Adrenal gland (tissue), 12 donors: ENCODE results near the gene CCNA2. TPM values are rescaled to one million over a fixed set of nuclear protein-coding genes. Genes with fewer than 3 reads are reported as not detected.

Experiments
- DNase-seq, 7 donors: peaks; one replicate each; pipeline ENCODE4 v3.0.0-alpha.2; 2019 to 2020
- H3K27ac ChIP-seq, 5 donors: fragments of 200-600 bp; sonication (generic) in 4 of 5; 1 replicate in 3 of 5; 2 replicates in 2 of 5; pipeline versions ENCODE4 v1.5.1 to v1.8.0; 2016 to 2020; ENCODE audit warnings: mild to moderate bottlenecking in 1 of 5
- H3K27me3 ChIP-seq: fragments of 200-600 bp; 2 replicates; pipeline ENCODE4 v1.8.0; 2021
- H3K36me3 ChIP-seq, 2 donors: fragments of 200-600 bp; replicated peaks in 1 of 2; 1 replicate in 1 of 2; 2 replicates in 1 of 2; pipeline versions ENCODE4 v1.5.1 to v1.8.0; 2018 to 2022
- H3K4me1 ChIP-seq, 2 donors: fragments of 200-600 bp; replicated peaks in 1 of 2; 1 replicate in 1 of 2; 2 replicates in 1 of 2; pipeline versions ENCODE4 v1.5.1 to v1.8.0; 2018 to 2021
- H3K4me3 ChIP-seq, 4 donors: fragments of 200-600 bp; sonication (generic) in 3 of 4; one replicate each; pipeline ENCODE4 v1.5.1; 2016 to 2018
- H3K9me3 ChIP-seq, 3 donors: fragments of 200-600 bp; sonication (generic) in 1 of 3; replicated peaks in 1 of 3; 1 replicate in 2 of 3; 2 replicates in 1 of 3; pipeline versions ENCODE4 v1.5.1 to v1.8.0; 2016 to 2021
- CTCF ChIP-seq, 6 experiments: fragments of 450-650 bp in 4 of 6; fragments of 200-600 bp in 2 of 6; sonication (generic) in 1 of 6; IDR thresholded peaks; 1 replicate in 5 of 6; 2 replicates in 1 of 6; pipeline versions ENCODE4 v1.5.1 to v1.8.0; 2016 to 2021; ENCODE audit warnings: antibody characterized with exemption in 6 of 6, mild to moderate bottlenecking in 2 of 6, moderate library complexity in 1 of 6
- POLR2A ChIP-seq, 2 donors: fragments of 450-650 bp; IDR thresholded peaks; one replicate each; pipeline ENCODE4 v1.6.1; 2017; ENCODE audit warnings: antibody characterized with exemption in 2 of 2, mild to moderate bottlenecking in 2 of 2, moderate library complexity in 1 of 2
- WGBS, 4 donors: extraction: QIAGEN DNeasy Blood & Tissue Kit in 2 of 4; methylation state at CpG; one replicate each; pipeline versions ENCODE4 v1.1.5 to v1.1.7; 2013 to 2017; 5-methylcytosine and 5-hydroxymethylcytosine counted together
- intact Hi-C, 2 donors: fragments of 100-400 bp; cut with DNase I; formaldehyde crosslinking; loops; one replicate each; pipeline versions ENCODE4 v1.14.1 to v1.15.0; 2022 to 2023
- polyA plus RNA-seq, 3 donors: library from polyadenylated mRNA; stranded (reverse); fragments of 200-250 nt in 2 of 3; fragments of 350-450 nt in 1 of 3; fragmentation: Illumina TruSeq in 1 of 3; extraction: RNeasy Lipid Tissue Mini Kit (QIAGEN cat#74804) in 1 of 3; gene quantifications; one replicate each; pipeline ENCODE4 v1.2.3, GENCODE V29; 2013 to 2014
- total RNA-seq, 9 donors: library from RNA; depleted of rRNA in 4 of 9; stranded (reverse); fragments of >200 nt in 4 of 9; fragments of 120-200 nt in 1 of 9; fragmentation: NEBNext Ultra II Directional in 1 of 9; extraction: Animal tissue kit (Norgen Biotek cat#: 25700) in 1 of 9; gene quantifications; one replicate each; pipeline versions ENCODE4 v1.1.0 to v1.2.4, GENCODE V29; 2013 to 2023
- donor health status: healthy with polysubstance abuse.
- donor health status: Bipolar disorder and iron deficiency.
- donor health status: DM: yes; HTN: yes; CAD: no.
- donor health status: DM: no; HTN: no; CAD: no.
- donor health status: DM: no; HTN: no; CAD: no.
- donor health status: DM: yes; HTN: yes; CAD: no.

CCNA2 gene
- total and polyA plus RNA-seq, 12 donors = 0.24 to 18.9 (median 2.3) TPM

GRCh38 chr4:121824950-121825349, 1.3 kb upstream of the CCNA2 start:
- H3K9me3 ChIP-seq = no peaks in the 10 kb centered on the region
- H3K4me1 ChIP-seq = peaks cover 0 to 14% of the 10 kb centered on the region in 2 donors
- TF ChIP-seq CTCF (IDR thresholded peaks at IDR 0.05) = no peak
- TF ChIP-seq POLR2A (IDR thresholded peaks at IDR 0.05) = no peak
- no peak overlapping the region for H3K4me3 ChIP-seq
- no peaks in the 10 kb centered on the region for H3K27me3 ChIP-seq
- WGBS, 4 donors = 43 to 60% (median 53%) methylated on average over 2 of the region's 2 CpGs
- no peaks in the 10 kb centered on the region for H3K36me3 ChIP-seq
- no peak overlapping the region for H3K27ac ChIP-seq
- intact Hi-C loops = no loop called here
- no peak for DNase-seq

- H3K4me3 ChIP-seq = peak overlapping the region; percentile 5 to 62 (median 32)
- no peaks in the 10 kb centered on the region for H3K27me3 ChIP-seq
- H3K36me3 ChIP-seq = no peaks in the 10 kb centered on the region
- H3K27ac ChIP-seq = peak overlapping the region in 3 of 5 donors; percentile 58 to 75 (median 68)
- 3 to 5% (median 4%) methylated on average over 8 of the region's 8 CpGs for WGBS, 4 donors
- no peak for DNase-seq
- H3K9me3 ChIP-seq = no peaks in the 10 kb centered on the region
- peaks cover 0 to 14% of the 10 kb centered on the region in 2 donors for H3K4me1 ChIP-seq
- no peak for TF ChIP-seq POLR2A (IDR thresholded peaks at IDR 0.05)
- TF ChIP-seq CTCF (IDR thresholded peaks at IDR 0.05) = no peak
- intact Hi-C loops = no loop called here
Observed at GRCh38 chr4:121824171-121824527, 466 bp upstream of the CCNA2 start.

DNA sequence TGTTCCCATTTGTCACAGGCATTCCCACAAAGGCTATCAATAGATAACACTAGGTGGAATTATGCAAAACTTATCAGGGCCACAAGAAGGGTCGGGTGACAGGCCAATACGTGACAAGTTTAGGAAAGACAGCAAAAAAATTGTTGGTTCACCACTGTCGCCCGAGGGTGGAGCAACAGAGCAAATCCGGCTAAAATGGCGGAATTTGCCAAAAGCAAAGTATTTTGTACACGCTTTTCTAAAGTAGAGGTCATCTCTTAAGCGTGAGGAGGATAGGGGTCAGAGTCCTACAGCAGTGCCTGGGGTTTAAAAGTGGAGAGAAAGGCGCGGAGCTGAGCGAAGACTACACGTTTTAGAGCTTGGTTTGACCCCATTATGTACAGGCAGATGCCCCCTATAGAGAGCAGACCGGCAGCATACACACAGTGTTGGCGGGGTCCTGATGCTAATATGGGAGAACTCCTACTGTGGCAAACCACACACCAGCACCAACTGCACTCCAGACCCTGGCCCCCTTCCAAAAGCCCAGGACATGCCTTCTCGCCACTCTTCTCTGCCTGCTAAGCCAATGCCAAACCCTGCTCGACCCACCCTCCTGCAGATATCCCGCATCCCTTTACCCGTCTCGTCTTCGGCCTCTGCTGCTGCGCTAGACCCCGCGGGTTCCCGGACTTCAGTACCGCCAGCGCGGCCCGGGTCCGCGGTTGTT, 733 bp downstream of the CCNA2 start:
- peak in 6 of 7 donors; percentile 14 to 60 (median 26) for DNase-seq
- Histone ChIP-seq H3K36me3 (peaks cover 0 to 5% of the 10 kb centered on the region in 2 donors), H3K27ac (no peak overlapping the region), H3K4me1 (peaks cover 0 to 14% of the 10 kb centered on the region in 2 donors), H3K4me3 (peak overlapping the region in 3 of 4 donors; percentile 19 to 62 (median 52)), H3K9me3 (no peaks in the 10 kb centered on the region), H3K27me3 (no peaks in the 10 kb centered on the region)
- 1 to 2% (median 1%) methylated on average over 30 of the region's 30 CpGs for WGBS, 4 donors
- intact Hi-C loops = no loop called here
- no peak for TF ChIP-seq POLR2A (IDR thresholded peaks at IDR 0.05)
- TF ChIP-seq CTCF (IDR thresholded peaks at IDR 0.05) = no peak

- H3K4me3 ChIP-seq = no peak overlapping the region
- H3K27ac ChIP-seq = no peak overlapping the region
- TF ChIP-seq POLR2A (IDR thresholded peaks at IDR 0.05) = no peak
- TF ChIP-seq CTCF (IDR thresholded peaks at IDR 0.05) = no peak
- no peaks in the 10 kb centered on the region for H3K27me3 ChIP-seq
- peaks cover 0 to 14% of the 10 kb centered on the region in 2 donors for H3K36me3 ChIP-seq
- 81 to 92% (median 87%) methylated on average over 1 of the region's 1 CpG for WGBS, 4 donors
- DNase-seq = no peak
- no peaks in the 10 kb centered on the region for H3K9me3 ChIP-seq
- peaks cover 0 to 14% of the 10 kb centered on the region in 2 donors for H3K4me1 ChIP-seq
- intact Hi-C loops = no loop called here
Observed at GRCh38 chr4:121822047-121822446, 1.6 kb downstream of the CCNA2 start.
